CD4-positive, alpha-beta memory T cell (primary cell): ENCODE results near the gene ZRSR2. TPM values are rescaled to one million over a fixed set of nuclear protein-coding genes. Genes with fewer than 3 reads are reported as not detected.

Source experiments
- CTCF ChIA-PET: fragments of 350-600 bp; sonication (Branson Sonifier 250); formaldehyde crosslinking; loops from one replicate; lab custom pipeline; 2021; ENCODE audit warnings: inconsistent platforms; ENCODE audit not compliant: partially characterized antibody; lab: Charles Lee
- POLR2A ChIA-PET: fragments of 350-600 bp; sonication (Branson Sonifier 250); formaldehyde crosslinking; loops from one replicate; lab custom pipeline; 2021; ENCODE audit not compliant: partially characterized antibody; lab: Charles Lee
- DNase-seq, 5 donors: peaks; one replicate each; pipeline versions ENCODE4 v3.0.0 to v3.0.0-alpha.2; 2020 to 2022; ENCODE audit warnings: mixed read lengths in 1 of 5
- H3K27ac ChIP-seq: one replicate; pipeline ENCODE4 v1.7.0; 2013; ENCODE audit warnings: low read depth, low read length
- H3K27me3 ChIP-seq: 2 replicates; pipeline ENCODE4 v1.7.0; 2013; ENCODE audit warnings: mild to moderate bottlenecking, low read length, moderate library complexity; ENCODE audit not compliant: insufficient read depth
- H3K36me3 ChIP-seq: 2 replicates; pipeline ENCODE4 v1.7.0; 2013; ENCODE audit warnings: mild to moderate bottlenecking, low read length, moderate library complexity; ENCODE audit not compliant: insufficient read depth
- H3K4me1 ChIP-seq: 2 replicates; pipeline ENCODE4 v1.7.0; 2013; ENCODE audit warnings: mild to moderate bottlenecking, low read length, moderate library complexity; ENCODE audit not compliant: insufficient read depth
- H3K4me3 ChIP-seq, 2 donors: one replicate each; pipeline ENCODE4 v1.7.0; 2013; ENCODE audit warnings: low read length in 2 of 2, mild to moderate bottlenecking in 1 of 2
- H3K9me3 ChIP-seq, 2 donors: one replicate each; pipeline ENCODE4 v1.7.0; 2013; ENCODE audit warnings: low read length in 2 of 2, control low read depth in 1 of 2; ENCODE audit not compliant: control insufficient read depth in 1 of 2
- H3K27ac Mint-ChIP-seq, 7 donors: one replicate each; pipeline ENCODE4 v1.8.0; 2020 to 2021; ENCODE audit warnings: mixed read lengths in 7 of 7, mild to moderate bottlenecking in 6 of 7, inconsistent platforms in 3 of 7, moderate library complexity in 3 of 7
- H3K27me3 Mint-ChIP-seq, 2 donors: one replicate each; pipeline ENCODE4 v1.8.0; 2020 to 2021; ENCODE audit warnings: mixed read lengths in 2 of 2
- H3K36me3 Mint-ChIP-seq, 2 donors: one replicate each; pipeline ENCODE4 v1.8.0; 2020 to 2021; ENCODE audit warnings: mixed read lengths in 2 of 2, inconsistent platforms in 1 of 2, mild to moderate bottlenecking in 1 of 2
- H3K4me1 Mint-ChIP-seq, 4 donors: one replicate each; pipeline ENCODE4 v1.8.0; 2020 to 2021; ENCODE audit warnings: mixed read lengths in 4 of 4, mild to moderate bottlenecking in 1 of 4
- H3K4me3 Mint-ChIP-seq, 8 donors: one replicate each; pipeline ENCODE4 v1.8.0; 2020 to 2021; ENCODE audit warnings: mixed read lengths in 8 of 8, mild to moderate bottlenecking in 7 of 8, moderate library complexity in 6 of 8, inconsistent platforms in 3 of 8
- H3K9me3 Mint-ChIP-seq, 8 donors: one replicate each; pipeline ENCODE4 v1.8.0; 2020 to 2021; ENCODE audit warnings: mixed read lengths in 8 of 8, mild to moderate bottlenecking in 5 of 8, inconsistent platforms in 3 of 8, moderate library complexity in 1 of 8
- intact Hi-C: fragments of 100-400 bp; cut with micrococcal nuclease; formaldehyde crosslinking; loops from one replicate; pipeline ENCODE4 v1.15.1; 2023
- polyA plus RNA-seq, 2 donors: library from polyadenylated mRNA; unstranded; fragments of 300-500 nt; fragmentation: Illumina TruSeq; gene quantifications; one replicate each; pipeline ENCODE4 v1.2.3, GENCODE V29; 2021
- total RNA-seq, 2 experiments: library from RNA; stranded (reverse); gene quantifications; one replicate each; pipeline ENCODE4 v1.2.3, GENCODE V29; 2021

Gene ZRSR2
- total and polyA plus RNA-seq, 4 experiments from 2014 or later: 19.5 to 42.2 (median 30.4) TPM

- Mint-ChIP-seq H3K4me3 (peak overlapping the region in 2 of 8 donors; percentile 18 to 59), H3K9me3 (no peaks in the 10 kb centered on the region), H3K27me3 (no peaks in the 10 kb centered on the region), H3K27ac (peak overlapping the region; percentile 68 to 92 (median 85)), H3K36me3 (peaks cover 19 to 34% of the 10 kb centered on the region in 2 donors), H3K4me1 (peaks cover 26 to 76% (median 42%) of the 10 kb centered on the region in 4 donors)
- CTCF ChIA-PET: interaction anchor here (0.7 to 1.0 kb wide), 2 partner anchors 19 to 381 kb away, joined by 3 read pairs; no protein-coding TSS in a partner anchor
- Histone ChIP-seq H3K4me1 (peaks cover 45% of the 10 kb centered on the region), H3K9me3 (no peaks in the 10 kb centered on the region), H3K27ac (no peak overlapping the region), H3K27me3 (no peaks in the 10 kb centered on the region), H3K36me3 (no peaks in the 10 kb centered on the region), H3K4me3 (no peak overlapping the region)
- peak in 4 of 5 donors; percentile 44 to 56 (median 54) for DNase-seq
- intact Hi-C loops: loop anchor here (1.0 to 2.0 kb wide), 3 partner anchors 23 to 361 kb away; partner anchors contain the start of genes CA5B and GRPR
- POLR2A ChIA-PET: no interaction called here
Measured at GRCh38 chrX:15761564-15762191, 28.6 kb upstream of the ZRSR2 start.

GRCh38 chrX:15769300-15769954 is 20.9 kb upstream of the ZRSR2 start:
- Mint-ChIP-seq H3K27ac (peak overlapping the region in 6 of 7 donors; percentile 13 to 89 (median 80)), H3K4me3 (peak overlapping the region in 1 of 8 donors; percentile 63), H3K4me1 (peaks cover 13 to 46% (median 21%) of the 10 kb centered on the region in 4 donors), H3K27me3 (no peaks in the 10 kb centered on the region), H3K36me3 (peaks cover 36 to 52% of the 10 kb centered on the region in 2 donors), H3K9me3 (no peaks in the 10 kb centered on the region)
- ChIA-PET CTCF (no interaction called here), POLR2A (no interaction called here)
- H3K4me3 ChIP-seq: no peak overlapping the region
- H3K4me1 ChIP-seq: peaks cover 3% of the 10 kb centered on the region
- DNase-seq: no peak
- H3K9me3 ChIP-seq: no peaks in the 10 kb centered on the region
- intact Hi-C loops: loop anchor here (5.0 kb wide), 1 partner anchor 33 kb away; no protein-coding TSS in a partner anchor
- H3K27me3 ChIP-seq: no peaks in the 10 kb centered on the region
- no peaks in the 10 kb centered on the region for H3K36me3 ChIP-seq
- H3K27ac ChIP-seq: no peak overlapping the region

GRCh38 chrX:15781961-15782699 is 8.2 kb upstream of the ZRSR2 start:
- Mint-ChIP-seq H3K27me3 (no peaks in the 10 kb centered on the region), H3K27ac (peak overlapping the region; percentile 89 to 98 (median 98)), H3K4me1 (peaks cover 3 to 10% (median 9%) of the 10 kb centered on the region in 4 donors), H3K4me3 (peak overlapping the region; percentile 76 to 95 (median 86)), H3K9me3 (no peaks in the 10 kb centered on the region), H3K36me3 (peaks cover 34 to 36% of the 10 kb centered on the region in 2 donors)
- H3K27ac ChIP-seq: peak overlapping the region; percentile 70
- H3K4me1 ChIP-seq: peaks cover 15% of the 10 kb centered on the region
- ChIA-PET POLR2A (interaction anchor here (0.6 to 2.3 kb wide), 6 partner anchors 8 to 73 kb away, joined by 3 to 16 read pairs (median 6); partner anchors contain the start of genes AP1S2, CA5B and ZRSR2), CTCF (interaction anchor here (1.0 to 1.8 kb wide), 3 partner anchors 15 to 94 kb away, joined by 3 to 11 read pairs (median 4); partner anchors contain the start of gene CA5B)
- H3K36me3 ChIP-seq: peaks cover 8% of the 10 kb centered on the region
- intact Hi-C loops: loop anchor here (2.0 kb wide), 1 partner anchor 43 kb away; the partner anchor contains the start of gene CA5B
- H3K9me3 ChIP-seq: no peaks in the 10 kb centered on the region
- DNase-seq: peak; percentile 14 to 40 (median 21)
- H3K4me3 ChIP-seq: peak overlapping the region in 1 of 2 donors; percentile 23
- H3K27me3 ChIP-seq: no peaks in the 10 kb centered on the region

GRCh38 chrX:15785176-15785750 is 5.0 kb upstream of the ZRSR2 start:
- no peaks in the 10 kb centered on the region for H3K9me3 ChIP-seq
- intact Hi-C loops: no loop called here
- H3K27ac ChIP-seq: no peak overlapping the region
- H3K27ac Mint-ChIP-seq: peak overlapping the region in 2 of 7 donors; percentile 2 to 65
- peaks cover 19% of the 10 kb centered on the region for H3K4me1 ChIP-seq
- peaks cover 24 to 27% of the 10 kb centered on the region in 2 donors for H3K36me3 Mint-ChIP-seq
- H3K4me3 Mint-ChIP-seq: no peak overlapping the region
- H3K9me3 Mint-ChIP-seq: no peaks in the 10 kb centered on the region
- DNase-seq: no peak
- H3K36me3 ChIP-seq: peaks cover 8% of the 10 kb centered on the region
- ChIA-PET CTCF (no interaction called here), POLR2A (interaction anchor here (1.0 kb wide), 1 partner anchor 20 kb away, joined by 3 read pairs; no protein-coding TSS in a partner anchor)
- H3K4me3 ChIP-seq: no peak overlapping the region
- no peaks in the 10 kb centered on the region for H3K27me3 Mint-ChIP-seq
- H3K4me1 Mint-ChIP-seq: peaks cover 5 to 14% (median 9%) of the 10 kb centered on the region in 4 donors
- no peaks in the 10 kb centered on the region for H3K27me3 ChIP-seq

- ChIA-PET CTCF (no interaction called here), POLR2A (interaction anchor here (0.9 kb wide), 1 partner anchor 11 kb away, joined by 3 read pairs; no protein-coding TSS in a partner anchor)
- no peak overlapping the region for H3K4me3 ChIP-seq
- Mint-ChIP-seq H3K4me1 (peaks cover 5 to 13% (median 7%) of the 10 kb centered on the region in 4 donors), H3K4me3 (no peak overlapping the region), H3K9me3 (no peaks in the 10 kb centered on the region), H3K27me3 (no peaks in the 10 kb centered on the region), H3K27ac (peak overlapping the region in 4 of 7 donors; percentile 8 to 70 (median 40)), H3K36me3 (peaks cover 20 to 21% of the 10 kb centered on the region in 2 donors)
- H3K4me1 ChIP-seq: peaks cover 21% of the 10 kb centered on the region
- intact Hi-C loops: no loop called here
- no peaks in the 10 kb centered on the region for H3K27me3 ChIP-seq
- DNase-seq: no peak
- H3K36me3 ChIP-seq: peaks cover 8% of the 10 kb centered on the region
- no peak overlapping the region for H3K27ac ChIP-seq
- H3K9me3 ChIP-seq: no peaks in the 10 kb centered on the region
Measured at GRCh38 chrX:15786915-15787314, 3.4 kb upstream of the ZRSR2 start.

GRCh38 chrX:15790769-15791290 is 546 bp downstream of the ZRSR2 start:
- peaks cover 13 to 26% of the 10 kb centered on the region in 2 donors for H3K36me3 Mint-ChIP-seq
- H3K27ac Mint-ChIP-seq: no peak overlapping the region
- Histone ChIP-seq H3K36me3 (no peaks in the 10 kb centered on the region), H3K4me3 (peak overlapping the region; percentile 65 to 76), H3K4me1 (peaks cover 37% of the 10 kb centered on the region), H3K9me3 (no peaks in the 10 kb centered on the region), H3K27me3 (no peaks in the 10 kb centered on the region), H3K27ac (peak overlapping the region; percentile 83)
- DNase-seq: no peak
- CTCF ChIA-PET: interaction anchor here (0.7 to 2.5 kb wide), 3 partner anchors 25 to 104 kb away, joined by 3 to 13 read pairs (median 8); no protein-coding TSS in a partner anchor
- no peaks in the 10 kb centered on the region for H3K27me3 Mint-ChIP-seq
- H3K4me1 Mint-ChIP-seq: peaks cover 14 to 42% (median 29%) of the 10 kb centered on the region in 4 donors
- intact Hi-C loops: loop anchor here (1.0 to 2.0 kb wide), 5 partner anchors 40 to 116 kb away; partner anchors contain the start of genes AP1S2 and CA5B
- H3K4me3 Mint-ChIP-seq: no peak overlapping the region
- no peaks in the 10 kb centered on the region for H3K9me3 Mint-ChIP-seq
- POLR2A ChIA-PET: interaction anchor here (0.7 to 3.6 kb wide), 10 partner anchors 8 to 116 kb away, joined by 3 to 34 read pairs (median 12); partner anchors contain the start of genes AP1S2 and CA5B
